GM12878 (cell line): Measurements from ENCODE around the gene PPP6R1. TPM values are rescaled to one million over a fixed set of nuclear protein-coding genes. Genes with fewer than 3 reads are reported as not detected.

Experiments used
- ATAC-seq: fragments of 200-7000 bp; cut with Tn5 transposase; 3 replicates; pipeline ENCODE4 v1.9.1; 2020; ENCODE audit warnings: mild to moderate bottlenecking, moderate library complexity
- BruUV-seq: library from RNA; stranded (reverse); fragments of 400-500 nt; replicated peaks from 2 replicates; lab custom pipeline; 2021; lab: Mats Ljungman, UMichigan
- CTCF ChIA-PET: fragments of 300-600 bp; sonication (Branson Sonifier 250); formaldehyde crosslinking; extraction: SDS; loops from one replicate; lab custom pipeline; 2021; ENCODE audit warnings: inconsistent platforms; lab: Yijun Ruan, JAX
- POLR2A ChIA-PET: fragments of 350-600 bp; formaldehyde crosslinking; extraction: SDS; loops from one replicate; lab custom pipeline; 2021; ENCODE audit warnings: inconsistent platforms; lab: Charles Lee
- RAD21 ChIA-PET: fragments of 300-600 bp; sonication (Branson Sonifier 250); formaldehyde crosslinking; loops from one replicate; lab custom pipeline; 2023; ENCODE audit warnings: antibody characterized with exemption; ENCODE audit not compliant: unreplicated experiment; lab: Charles Lee
- SMC1A ChIA-PET: fragments of 300-600 bp; sonication (Branson Sonifier 250); formaldehyde crosslinking; loops from one replicate; lab custom pipeline; 2023; ENCODE audit not compliant: unreplicated experiment, uncharacterized antibody; lab: Charles Lee
- DNase-seq: peaks from one replicate; pipeline ENCODE4 v3.0.0-alpha.2; 2011; ENCODE audit warnings: low read depth, low spot score
- FAIRE-seq: peaks from 3 replicates; lab custom pipeline; 2011; peaks lifted over from hg19 to GRCh38; lab: Jason Lieb, UNC
- H2AFZ ChIP-seq: 2 replicates; pipeline ENCODE4 v1.6.0; 2011; ENCODE audit warnings: low read depth, low read length, control low read depth; ENCODE audit not compliant: control insufficient read depth
- H3K27ac ChIP-seq: 2 replicates; pipeline ENCODE4 v1.5.1; 2011; ENCODE audit warnings: control low read depth; ENCODE audit not compliant: control insufficient read depth, insufficient read depth
- H3K27me3 ChIP-seq, 2 experiments: replicated peaks in 1 of 2; 2 replicates each; pipeline versions ENCODE4 v1.6.0 to v1.6.1; 2011; ENCODE audit warnings: low read length in 1 of 2; ENCODE audit not compliant: control insufficient read depth in 2 of 2, insufficient read depth in 2 of 2
- H3K36me3 ChIP-seq, 2 experiments: 2 replicates each; pipeline ENCODE4 v1.5.1; 2011; ENCODE audit warnings: low read length in 1 of 2; ENCODE audit not compliant: control insufficient read depth in 2 of 2, insufficient read depth in 2 of 2
- H3K4me1 ChIP-seq: 2 replicates; pipeline ENCODE4 v1.6.1; 2011; ENCODE audit warnings: mild to moderate bottlenecking, low read length, moderate library complexity, mixed read lengths; ENCODE audit not compliant: control insufficient read depth, insufficient read depth
- H3K4me2 ChIP-seq: 2 replicates; pipeline ENCODE4 v1.6.0; 2011; ENCODE audit warnings: control low read depth; ENCODE audit not compliant: control insufficient read depth, insufficient read depth
- H3K4me3 ChIP-seq: fragments of 200-600 bp; sonication (generic); 2 replicates; pipeline ENCODE4 v1.5.1; 2016
- H3K79me2 ChIP-seq: 2 replicates; pipeline ENCODE4 v1.6.0; 2011; ENCODE audit warnings: low read length; ENCODE audit not compliant: control insufficient read depth, insufficient read depth
- H3K9ac ChIP-seq: 2 replicates; pipeline ENCODE4 v1.8.0; 2011; ENCODE audit warnings: low read length, control low read depth, mixed read lengths; ENCODE audit not compliant: control insufficient read depth, insufficient read depth
- H3K9me3 ChIP-seq: replicated peaks from 3 replicates; pipeline ENCODE4 v1.5.1; 2011; ENCODE audit warnings: mild to moderate bottlenecking, low read length; ENCODE audit not compliant: control insufficient read depth, insufficient read depth
- H4K20me1 ChIP-seq: 2 replicates; pipeline ENCODE4 v1.6.0; 2011; ENCODE audit not compliant: control insufficient read depth, insufficient read depth
- BMI1 ChIP-seq: fragments of 450-650 bp; IDR thresholded peaks from 2 replicates; pipeline ENCODE4 v1.6.1; 2016; ENCODE audit warnings: mild to moderate bottlenecking, moderate library complexity, borderline replicate concordance
- CREM ChIP-seq: IDR thresholded peaks from 2 replicates; pipeline ENCODE4 v1.6.1; 2014; ENCODE audit warnings: antibody characterized with exemption, low read depth
- FOXM1 ChIP-seq: IDR thresholded peaks from 2 replicates; pipeline ENCODE4 v1.6.1; 2012; ENCODE audit warnings: low read depth, mild to moderate bottlenecking, inconsistent platforms, low read length, moderate library complexity
- IKZF1 ChIP-seq: fragments of 450-650 bp; conservative IDR thresholded peaks from 2 replicates; pipeline ENCODE4 v1.6.1; 2017; ENCODE audit warnings: antibody characterized with exemption, mild to moderate bottlenecking
- PML ChIP-seq: IDR thresholded peaks from 2 replicates; pipeline ENCODE4 v1.6.1; 2012; ENCODE audit warnings: low read length, inconsistent platforms
- RAD21 ChIP-seq: IDR thresholded peaks from 2 replicates; pipeline ENCODE4 v1.6.1; 2011; ENCODE audit warnings: mild to moderate bottlenecking, low read depth, low read length, moderate library complexity; ENCODE audit not compliant: insufficient read depth
- RFX5 ChIP-seq: IDR thresholded peaks from 2 replicates; pipeline ENCODE4 v1.6.1; 2011; ENCODE audit warnings: low read depth, low read length, improper control_type of control experiment
- SREBF2 ChIP-seq: IDR thresholded peaks from 2 replicates; pipeline ENCODE4 v1.6.1; 2012; ENCODE audit warnings: mild to moderate bottlenecking, low read length
- WRNIP1 ChIP-seq: IDR thresholded peaks from 2 replicates; pipeline ENCODE4 v1.6.1; 2011; ENCODE audit warnings: low read depth, low read length, improper control_type of control experiment, borderline replicate concordance
- ZNF622 ChIP-seq: fragments of 450-650 bp; IDR thresholded peaks from 2 replicates; pipeline ENCODE4 v1.6.1; 2017; ENCODE audit warnings: mild to moderate bottlenecking, inconsistent platforms
- WGBS: methylation state at CpG from one replicate; pipeline ENCODE4 v1.1.6; 2016; ENCODE audit warnings: low lambda C conversion rate; ENCODE audit not compliant: insufficient replicate concordance, insufficient coverage; ENCODE audit errors: missing lambda C conversion rate; 5-methylcytosine and 5-hydroxymethylcytosine counted together
- in situ Hi-C: fragments of 300-500 bp; cut with MboI; formaldehyde crosslinking; loops from 9 replicates; pipeline ENCODE4 v1.14.3; 2018; ENCODE audit warnings: mixed read lengths
- intact Hi-C: fragments of 100-400 bp; cut with micrococcal nuclease; formaldehyde crosslinking; loops from one replicate; pipeline ENCODE4 v1.14.2; 2022; ENCODE audit not compliant: unreplicated experiment
- polyA plus RNA-seq, 11 experiments: library from polyadenylated mRNA; depleted of rRNA in 4 of 11; unstranded in 6 of 11; stranded (reverse) in 5 of 11; fragments of >200 nt; fragmentation: Nextera tagmentation in 4 of 11; fragmentation: Illumina TruSeq in 1 of 11; extraction: Ambion mirVana in 4 of 11; extraction: Trizol in 1 of 11; gene quantifications; 1 replicate in 1 of 11; 2 replicates in 10 of 11; pipeline versions ENCODE4 v1.2.1 to v1.2.3, GENCODE V29; 2011 to 2016; ENCODE audit warnings: inconsistent platforms in 2 of 11, missing spikeins in 2 of 11, low read depth in 1 of 11
- total RNA-seq, 4 experiments: library from RNA; depleted of rRNA in 3 of 4; stranded (reverse); fragments of >200 nt in 3 of 4; fragmentation: Illumina TruSeq in 1 of 4; extraction: Trizol in 1 of 4; gene quantifications; 2 replicates each; pipeline versions ENCODE4 v1.2.1 to v1.2.3, GENCODE V29; 2013 to 2021

The PPP6R1 gene
- total and polyA plus RNA-seq, 10 of the 15 experiments (the other 5 are each of a cell fraction or from before 2014, with no cell fraction given): 0.80 to 173 (median 63.7) TPM

DNA sequence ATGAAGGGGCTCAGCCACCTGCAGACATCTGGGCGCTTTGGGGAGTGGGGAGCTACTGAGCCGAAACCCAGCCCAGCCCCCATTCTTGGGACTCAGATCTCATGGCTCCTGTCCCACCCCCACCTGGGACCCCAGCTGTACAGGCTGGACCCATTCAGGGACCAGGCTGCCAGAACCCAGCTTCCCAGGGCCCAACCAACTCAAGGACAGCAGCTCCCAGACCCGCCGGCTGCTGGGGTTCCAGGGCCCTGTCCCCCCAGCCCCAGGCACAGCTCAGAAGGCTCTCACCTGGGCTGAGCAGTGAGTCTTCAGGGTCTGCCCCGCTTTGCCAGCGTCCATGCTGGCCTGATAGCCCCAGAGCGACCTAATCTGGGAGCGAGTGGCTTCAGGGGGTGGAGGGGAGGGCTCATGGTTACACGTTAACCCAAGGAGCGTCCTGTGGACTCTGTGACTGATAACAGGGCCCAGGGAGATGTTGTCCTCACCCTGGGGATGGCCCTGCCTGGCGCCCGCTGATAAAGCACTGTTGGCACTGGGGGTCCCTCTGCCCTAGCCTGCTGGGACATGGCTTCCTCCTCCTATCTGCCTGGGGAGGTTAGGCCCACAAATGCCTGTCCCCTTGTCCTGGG, 30.3 kb downstream of the PPP6R1 start, which contains the start of gene TMEM86B:
Gene TMEM86B (minus strand): TSS at position 361 of the 629 bp plus-strand sequence. CDS start 22 bp downstream, at position 339.
- Histone ChIP-seq H3K79me2 (no peaks in the 10 kb centered on the region), H4K20me1 (peaks cover 3% of the 10 kb centered on the region; the same call in 1 of the 2 replicates), H2AFZ (no peak within 1 kb of the TSS), H3K4me1 (no peaks in the 10 kb centered on the region), H3K4me3 (no peak within 1 kb of the TSS), H3K36me3 (peaks cover 8 to 41% of the 10 kb centered on the region in 2 experiments; a peak in 3 of 4 replicates), H3K9me3 (no peaks in the 10 kb centered on the region), H3K4me2 (no peak within 1 kb of the TSS), H3K9ac (no peak within 1 kb of the TSS), H3K27ac (no peak within 1 kb of the TSS), H3K27me3 (no peaks in the 10 kb centered on the region)
- 89% methylated on average over 12 of the region's 12 CpGs for WGBS
- FAIRE-seq: no peak
- RAD21 ChIA-PET: no interaction called here
- SMC1A ChIA-PET: no interaction called here
- in situ Hi-C loops: no loop called here
- intact Hi-C loops: no loop called here
- 0 out of 2 replicates have a peak, but pooled peaks have one; percentile 35 for TF ChIP-seq PML
- no peak for TF ChIP-seq IKZF1
- TF ChIP-seq RAD21: no peak
- CTCF ChIA-PET: no interaction called here
- POLR2A ChIA-PET: no interaction called here
- DNase-seq: no peak
- ATAC-seq: no peak
- no TSS peak for BruUV-seq

DNA sequence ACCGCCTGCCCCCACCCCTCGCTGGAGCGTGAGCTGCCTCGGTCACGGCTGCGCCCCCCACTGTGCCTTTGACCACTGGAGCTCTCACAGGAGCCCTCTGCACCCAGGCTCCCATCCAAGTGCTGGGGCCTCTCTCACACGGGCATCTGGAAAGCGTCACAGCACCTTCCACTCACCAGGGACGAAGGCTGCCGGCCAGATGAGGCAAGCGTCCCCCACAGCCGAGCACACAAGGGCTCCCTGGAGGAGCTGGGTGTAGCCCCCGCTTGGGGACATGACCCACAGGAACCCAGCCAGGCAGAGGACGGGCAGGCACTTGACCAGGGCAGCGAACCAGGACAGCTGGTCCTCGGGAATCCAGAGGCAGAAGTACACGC, 30.8 kb downstream of the PPP6R1 start:
- in situ Hi-C loops: no loop called here
- POLR2A ChIA-PET: interaction anchor here (0.9 kb wide), 1 partner anchor 27 kb away, joined by 3 read pairs; no protein-coding TSS in a partner anchor
- DNase-seq: no peak
- ATAC-seq: no peak
- no peak overlapping the region for H2AFZ ChIP-seq
- H3K36me3 ChIP-seq: peaks cover 4 to 41% of the 10 kb centered on the region in 2 experiments; a peak in 3 of 4 replicates
- H3K4me3 ChIP-seq: no peak overlapping the region
- RAD21 ChIA-PET: no interaction called here
- intact Hi-C loops: no loop called here
- TF ChIP-seq CREM: no peak
- no peak for TF ChIP-seq ZNF622
- TF ChIP-seq SREBF2: no peak
- no peak for TF ChIP-seq WRNIP1
- no peak for TF ChIP-seq BMI1
- TF ChIP-seq FOXM1: no peak
- no peak for TF ChIP-seq RFX5
- no peak overlapping the region for H3K27ac ChIP-seq
- no peak overlapping the region for H3K9ac ChIP-seq
- H3K79me2 ChIP-seq: no peaks in the 10 kb centered on the region
- SMC1A ChIA-PET: no interaction called here
- no peaks in the 10 kb centered on the region for H3K4me1 ChIP-seq
- no peaks in the 10 kb centered on the region for H3K9me3 ChIP-seq
- CTCF ChIA-PET: no interaction called here
- FAIRE-seq: no peak
- WGBS: 81% methylated on average over 15 of the region's 17 CpGs
- H4K20me1 ChIP-seq: peaks cover 3% of the 10 kb centered on the region; the same call in 1 of the 2 replicates
- no peak overlapping the region for H3K4me2 ChIP-seq
- no TSS peak for BruUV-seq
- no peaks in the 10 kb centered on the region for H3K27me3 ChIP-seq
